ENCODE results near the gene DAPL1.

Gene DAPL1

DNA sequence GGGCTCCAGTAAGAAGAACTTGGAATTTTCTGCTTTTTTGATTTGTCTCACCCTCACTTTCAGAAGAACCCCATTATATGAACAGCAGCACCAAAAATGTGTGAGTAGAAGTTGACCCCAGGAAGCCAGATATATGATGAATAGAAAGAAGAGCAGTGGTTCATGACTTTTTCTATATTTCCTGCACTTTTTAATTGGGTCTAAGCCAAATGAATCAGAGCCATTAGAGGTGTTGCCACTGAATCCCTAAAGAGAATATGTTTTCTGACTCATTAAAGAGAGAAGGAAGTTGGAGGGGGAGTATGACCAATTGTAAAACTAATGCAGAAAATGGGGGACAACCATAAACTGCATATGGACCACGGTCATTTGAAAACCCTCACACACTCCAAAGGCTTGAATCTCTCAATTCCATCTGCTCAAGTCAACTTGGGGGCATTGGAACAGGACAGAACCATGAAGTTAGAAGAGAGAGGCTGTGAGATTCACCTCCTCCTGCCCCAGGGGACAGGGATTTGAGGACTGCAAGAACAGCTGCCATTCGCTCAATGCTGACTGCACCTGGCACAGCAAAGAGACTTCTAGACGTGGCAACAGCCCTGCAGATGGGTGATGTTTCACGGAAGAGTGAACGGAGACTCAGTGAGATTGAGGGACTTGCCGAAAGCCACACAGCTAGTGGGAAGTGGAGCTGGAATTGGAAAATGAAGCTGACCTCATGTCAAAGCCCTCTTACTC is 3.0 kb downstream of the DAPL1 start:
- H3K27ac ChIP-seq (ENCODE audit: extremely low read depth, low read depth, low read length): no peak overlapping the region
- ChIA-PET CTCF (interaction anchor here (1.2 kb wide), 1 partner anchor 44 kb away, joined by 3 read pairs; no protein-coding TSS in a partner anchor), POLR2A (no interaction called here)
- TF ChIP-seq KLF7 (tag by site-specific recombination; IDR thresholded peaks at IDR 0.05; ENCODE audit: borderline replicate concordance): no peak
- TF ChIP-seq TRIM28 (IDR thresholded peaks at IDR 0.05; ENCODE audit: borderline replicate concordance, low read length): no peak
- no peak for TF ChIP-seq ZNF501 (tag by site-specific recombination; IDR thresholded peaks at IDR 0.05)
- no peak for TF ChIP-seq ZNF174 (tag by site-specific recombination; IDR thresholded peaks at IDR 0.05)
- no peak for TF ChIP-seq ZNF274 (IDR thresholded peaks at IDR 0.05; ENCODE audit: low read length)
- TF ChIP-seq ZNF274 (tag by site-specific recombination; IDR thresholded peaks at IDR 0.05; ENCODE audit: borderline replicate concordance): no peak
- no peak for TF ChIP-seq IKZF3 (tag by site-specific recombination; IDR thresholded peaks at IDR 0.05)
- TF ChIP-seq PRDM1 (tag by site-specific recombination; IDR thresholded peaks at IDR 0.05): no peak
- TF ChIP-seq, protein P1, sequence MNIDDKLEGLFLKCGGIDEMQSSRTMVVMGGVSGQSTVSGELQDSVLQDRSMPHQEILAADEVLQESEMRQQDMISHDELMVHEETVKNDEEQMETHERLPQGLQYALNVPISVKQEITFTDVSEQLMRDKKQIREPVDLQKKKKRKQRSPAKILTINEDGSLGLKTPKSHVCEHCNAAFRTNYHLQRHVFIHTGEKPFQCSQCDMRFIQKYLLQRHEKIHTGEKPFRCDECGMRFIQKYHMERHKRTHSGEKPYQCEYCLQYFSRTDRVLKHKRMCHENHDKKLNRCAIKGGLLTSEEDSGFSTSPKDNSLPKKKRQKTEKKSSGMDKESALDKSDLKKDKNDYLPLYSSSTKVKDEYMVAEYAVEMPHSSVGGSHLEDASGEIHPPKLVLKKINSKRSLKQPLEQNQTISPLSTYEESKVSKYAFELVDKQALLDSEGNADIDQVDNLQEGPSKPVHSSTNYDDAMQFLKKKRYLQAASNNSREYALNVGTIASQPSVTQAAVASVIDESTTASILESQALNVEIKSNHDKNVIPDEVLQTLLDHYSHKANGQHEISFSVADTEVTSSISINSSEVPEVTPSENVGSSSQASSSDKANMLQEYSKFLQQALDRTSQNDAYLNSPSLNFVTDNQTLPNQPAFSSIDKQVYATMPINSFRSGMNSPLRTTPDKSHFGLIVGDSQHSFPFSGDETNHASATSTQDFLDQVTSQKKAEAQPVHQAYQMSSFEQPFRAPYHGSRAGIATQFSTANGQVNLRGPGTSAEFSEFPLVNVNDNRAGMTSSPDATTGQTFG (tag by site-specific recombination; IDR thresholded peaks at IDR 0.05; ENCODE audit: borderline replicate concordance): no peak
- TF ChIP-seq, protein P2, sequence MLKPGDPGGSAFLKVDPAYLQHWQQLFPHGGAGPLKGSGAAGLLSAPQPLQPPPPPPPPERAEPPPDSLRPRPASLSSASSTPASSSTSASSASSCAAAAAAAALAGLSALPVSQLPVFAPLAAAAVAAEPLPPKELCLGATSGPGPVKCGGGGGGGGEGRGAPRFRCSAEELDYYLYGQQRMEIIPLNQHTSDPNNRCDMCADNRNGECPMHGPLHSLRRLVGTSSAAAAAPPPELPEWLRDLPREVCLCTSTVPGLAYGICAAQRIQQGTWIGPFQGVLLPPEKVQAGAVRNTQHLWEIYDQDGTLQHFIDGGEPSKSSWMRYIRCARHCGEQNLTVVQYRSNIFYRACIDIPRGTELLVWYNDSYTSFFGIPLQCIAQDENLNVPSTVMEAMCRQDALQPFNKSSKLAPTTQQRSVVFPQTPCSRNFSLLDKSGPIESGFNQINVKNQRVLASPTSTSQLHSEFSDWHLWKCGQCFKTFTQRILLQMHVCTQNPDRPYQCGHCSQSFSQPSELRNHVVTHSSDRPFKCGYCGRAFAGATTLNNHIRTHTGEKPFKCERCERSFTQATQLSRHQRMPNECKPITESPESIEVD (tag by site-specific recombination; IDR thresholded peaks at IDR 0.05): no peak
- no peak for TF ChIP-seq ZNF121 (tag by site-specific recombination; IDR thresholded peaks at IDR 0.05)
- no peak for TF ChIP-seq ZBTB20 (tag by site-specific recombination; IDR thresholded peaks at IDR 0.05)
- TF ChIP-seq ZNF426 (tag by site-specific recombination; IDR thresholded peaks at IDR 0.05): no peak
- TF ChIP-seq ZNF48 (tag by site-specific recombination; IDR thresholded peaks at IDR 0.05): no peak
- TF ChIP-seq ZNF391 (tag by site-specific recombination; IDR thresholded peaks at IDR 0.05; ENCODE audit: borderline replicate concordance, low read depth): no peak
- TF ChIP-seq ZNF133 (tag by site-specific recombination; IDR thresholded peaks at IDR 0.05): no peak
- no peak for TF ChIP-seq RBAK (tag by site-specific recombination; IDR thresholded peaks at IDR 0.05)
- TF ChIP-seq GLI4 (tag by site-specific recombination; IDR thresholded peaks at IDR 0.05): no peak
- no peak for TF ChIP-seq ZBTB6 (tag by site-specific recombination; IDR thresholded peaks at IDR 0.05)
- TF ChIP-seq ZNF202 (tag by site-specific recombination; IDR thresholded peaks at IDR 0.05; ENCODE audit: borderline replicate concordance): no peak
- TF ChIP-seq ZNF555 (tag by site-specific recombination; conservative IDR thresholded peaks at IDR 0.05): no peak
- no peaks in the 10 kb centered on the region for H3K9me3 ChIP-seq (ENCODE audit: control insufficient read depth, insufficient read depth, low read depth, low read length)
- H3K4me1 ChIP-seq (ENCODE audit: control insufficient read depth, insufficient read depth, low read length): no peaks in the 10 kb centered on the region
- no peaks in the 10 kb centered on the region for H3K36me3 ChIP-seq (ENCODE audit: control insufficient read depth in 2 of 2, insufficient read depth in 1 of 2, low read length in 2 of 2)
- no peak overlapping the region for H3K4me3 ChIP-seq (ENCODE audit: low read depth, low read length)

- Histone ChIP-seq H3K4me1 (ENCODE audit: control insufficient read depth, insufficient read depth, low read length) (no peaks in the 10 kb centered on the region), H3K4me3 (ENCODE audit: low read depth, low read length) (no peak overlapping the region), H3K9me3 (ENCODE audit: control insufficient read depth, insufficient read depth, low read depth, low read length) (no peaks in the 10 kb centered on the region), H3K36me3 (ENCODE audit: control insufficient read depth in 2 of 2, insufficient read depth in 1 of 2, low read length in 2 of 2) (no peaks in the 10 kb centered on the region), H3K27ac (ENCODE audit: extremely low read depth, low read depth, low read length) (no peak overlapping the region)
- ChIA-PET POLR2A (no interaction called here), CTCF (interaction anchor here (1.2 kb wide), 1 partner anchor 45 kb away, joined by 3 read pairs; no protein-coding TSS in a partner anchor)
- TF ChIP-seq ZNF791 (tag by site-specific recombination; IDR thresholded peaks at IDR 0.05) (no peak), ZNF366 (tag by site-specific recombination; conservative IDR thresholded peaks at IDR 0.05) (no peak), SETDB1 (IDR thresholded peaks at IDR 0.05; ENCODE audit: insufficient read length, low read length) (no peak), ZNF132 (tag by site-specific recombination; IDR thresholded peaks at IDR 0.05; ENCODE audit: borderline replicate concordance) (no peak), ZBTB1 (tag by site-specific recombination; IDR thresholded peaks at IDR 0.05) (no peak)
- TF ChIP-seq, protein P3, sequence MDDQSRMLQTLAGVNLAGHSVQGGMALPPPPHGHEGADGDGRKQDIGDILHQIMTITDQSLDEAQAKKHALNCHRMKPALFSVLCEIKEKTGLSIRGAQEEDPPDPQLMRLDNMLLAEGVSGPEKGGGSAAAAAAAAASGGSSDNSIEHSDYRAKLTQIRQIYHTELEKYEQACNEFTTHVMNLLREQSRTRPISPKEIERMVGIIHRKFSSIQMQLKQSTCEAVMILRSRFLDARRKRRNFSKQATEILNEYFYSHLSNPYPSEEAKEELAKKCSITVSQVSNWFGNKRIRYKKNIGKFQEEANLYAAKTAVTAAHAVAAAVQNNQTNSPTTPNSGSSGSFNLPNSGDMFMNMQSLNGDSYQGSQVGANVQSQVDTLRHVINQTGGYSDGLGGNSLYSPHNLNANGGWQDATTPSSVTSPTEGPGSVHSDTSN (CRISPR knock-in tag; IDR thresholded peaks at IDR 0.05): no peak
These were observed 4.1 kb downstream of the DAPL1 start for GRCh38 chr2:158799181-158799580.
